Loucy (cell line): ENCODE measurements around the gene TEDC2.

ENCODE experiments used
- H2AFZ ChIP-seq: fragments of 200-600 bp; sonication (generic); 2 replicates; pipeline ENCODE4 v1.6.0; 2016; ENCODE audit warnings: antibody characterized with exemption, mild to moderate bottlenecking, low read length, moderate library complexity
- H3F3A ChIP-seq: fragments of 200-600 bp; 2 replicates; pipeline ENCODE4 v1.6.0; 2016; ENCODE audit warnings: antibody characterized with exemption, low read depth, mild to moderate bottlenecking
- H3K27me3 ChIP-seq: fragments of 200-600 bp; sonication (generic); 2 replicates; pipeline ENCODE4 v1.6.1; 2014; ENCODE audit warnings: low read length, mild to moderate bottlenecking; ENCODE audit not compliant: insufficient read depth, poor library complexity, severe bottlenecking
- H3K36me3 ChIP-seq: fragments of 200-600 bp; sonication (generic); 2 replicates; pipeline ENCODE4 v1.6.1; 2016; ENCODE audit warnings: low read length; ENCODE audit not compliant: insufficient read depth
- H3K4me1 ChIP-seq: fragments of 200-600 bp; sonication (generic); 2 replicates; pipeline ENCODE4 v1.5.1; 2014; ENCODE audit warnings: low read length, mild to moderate bottlenecking; ENCODE audit not compliant: insufficient read depth, poor library complexity, severe bottlenecking
- H3K4me2 ChIP-seq: fragments of 200-600 bp; sonication (generic); 2 replicates; pipeline ENCODE4 v1.6.0; 2014; ENCODE audit warnings: antibody characterized with exemption, low read length, low read depth, mild to moderate bottlenecking; ENCODE audit not compliant: poor library complexity, severe bottlenecking
- H3K4me3 ChIP-seq: fragments of 200-600 bp; sonication (generic); 2 replicates; pipeline ENCODE4 v1.5.1; 2014; ENCODE audit warnings: low read length, mild to moderate bottlenecking, mixed read lengths; ENCODE audit not compliant: poor library complexity, severe bottlenecking
- H3K79me2 ChIP-seq: fragments of 200-600 bp; sonication (generic); 2 replicates; pipeline ENCODE4 v1.6.1; 2014; ENCODE audit warnings: low read length; ENCODE audit not compliant: insufficient read depth
- H3K9ac ChIP-seq: fragments of 200-600 bp; sonication (generic); 2 replicates; pipeline ENCODE4 v1.6.0; 2014; ENCODE audit warnings: mild to moderate bottlenecking, low read depth, low read length, moderate library complexity; ENCODE audit not compliant: poor library complexity, severe bottlenecking
- H3K9me2 ChIP-seq: fragments of 200-600 bp; sonication (generic); replicated peaks from 2 replicates; pipeline ENCODE4 v1.6.1; 2016; ENCODE audit warnings: low read depth, low read length, mixed read lengths
- H3K9me3 ChIP-seq: fragments of 200-600 bp; sonication (generic); 2 replicates; pipeline ENCODE4 v1.6.1; 2014; ENCODE audit warnings: mild to moderate bottlenecking, antibody characterized with exemption, low read length, low read depth; ENCODE audit not compliant: insufficient read depth
- H4K20me1 ChIP-seq: fragments of 200-600 bp; sonication (generic); 2 replicates; pipeline ENCODE4 v1.6.0; 2014; ENCODE audit warnings: antibody characterized with exemption, low read length, mild to moderate bottlenecking; ENCODE audit not compliant: insufficient read depth, poor library complexity, severe bottlenecking
- EZH2phosphoT487 ChIP-seq: fragments of 200-600 bp; IDR thresholded peaks from 2 replicates; pipeline ENCODE4 v1.6.1; 2018; ENCODE audit warnings: antibody characterized with exemption, mild to moderate bottlenecking, moderate library complexity, borderline replicate concordance
- TF ChIP-seq, protein P1 (sequence below): fragments of 200-600 bp; sonication (generic); conservative IDR thresholded peaks from 2 replicates; pipeline ENCODE4 v1.5.1; 2014; ENCODE audit warnings: mild to moderate bottlenecking, antibody characterized with exemption, low read length

TEDC2 gene

GRCh38 chr16:2497116-2497630 is 37.3 kb downstream of the TEDC2 start:
- Histone ChIP-seq H4K20me1 (no peaks in the 10 kb centered on the region), H3K9me3 (no peaks in the 10 kb centered on the region), H2AFZ (no peak overlapping the region), H3K79me2 (no peaks in the 10 kb centered on the region), H3K36me3 (no peaks in the 10 kb centered on the region; the same call in 1 of the 2 replicates), H3F3A (no peaks in the 10 kb centered on the region), H3K4me2 (no peak overlapping the region), H3K9ac (no peak overlapping the region), H3K27me3 (no peaks in the 10 kb centered on the region), H3K9me2 (no peaks in the 10 kb centered on the region), H3K4me3 (no peak overlapping the region), H3K4me1 (no peaks in the 10 kb centered on the region)
- no peak for TF ChIP-seq EZH2phosphoT487
- TF ChIP-seq, protein P1, sequence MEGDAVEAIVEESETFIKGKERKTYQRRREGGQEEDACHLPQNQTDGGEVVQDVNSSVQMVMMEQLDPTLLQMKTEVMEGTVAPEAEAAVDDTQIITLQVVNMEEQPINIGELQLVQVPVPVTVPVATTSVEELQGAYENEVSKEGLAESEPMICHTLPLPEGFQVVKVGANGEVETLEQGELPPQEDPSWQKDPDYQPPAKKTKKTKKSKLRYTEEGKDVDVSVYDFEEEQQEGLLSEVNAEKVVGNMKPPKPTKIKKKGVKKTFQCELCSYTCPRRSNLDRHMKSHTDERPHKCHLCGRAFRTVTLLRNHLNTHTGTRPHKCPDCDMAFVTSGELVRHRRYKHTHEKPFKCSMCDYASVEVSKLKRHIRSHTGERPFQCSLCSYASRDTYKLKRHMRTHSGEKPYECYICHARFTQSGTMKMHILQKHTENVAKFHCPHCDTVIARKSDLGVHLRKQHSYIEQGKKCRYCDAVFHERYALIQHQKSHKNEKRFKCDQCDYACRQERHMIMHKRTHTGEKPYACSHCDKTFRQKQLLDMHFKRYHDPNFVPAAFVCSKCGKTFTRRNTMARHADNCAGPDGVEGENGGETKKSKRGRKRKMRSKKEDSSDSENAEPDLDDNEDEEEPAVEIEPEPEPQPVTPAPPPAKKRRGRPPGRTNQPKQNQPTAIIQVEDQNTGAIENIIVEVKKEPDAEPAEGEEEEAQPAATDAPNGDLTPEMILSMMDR, result no peak

GRCh38 chr16:2497695-2498484 is 38.0 kb downstream of the TEDC2 start:
- Histone ChIP-seq H3K9ac (no peak overlapping the region), H3K4me1 (no peaks in the 10 kb centered on the region), H3F3A (no peaks in the 10 kb centered on the region), H3K36me3 (no peaks in the 10 kb centered on the region; the same call in 1 of the 2 replicates), H3K9me2 (no peaks in the 10 kb centered on the region), H3K79me2 (no peaks in the 10 kb centered on the region), H3K27me3 (no peaks in the 10 kb centered on the region), H3K4me2 (no peak overlapping the region), H4K20me1 (no peaks in the 10 kb centered on the region), H3K4me3 (no peak overlapping the region), H3K9me3 (no peaks in the 10 kb centered on the region), H2AFZ (no peak overlapping the region)
- TF ChIP-seq, protein P1, result no peak
- TF ChIP-seq EZH2phosphoT487, result no peak

GRCh38 chr16:2498531-2499253 is 38.8 kb downstream of the TEDC2 start:
- H3F3A ChIP-seq, result no peaks in the 10 kb centered on the region
- no peaks in the 10 kb centered on the region for H3K4me1 ChIP-seq
- no peak overlapping the region for H3K9ac ChIP-seq
- TF ChIP-seq, protein P1, result no peak
- no peak for TF ChIP-seq EZH2phosphoT487
- H3K9me2 ChIP-seq, result no peaks in the 10 kb centered on the region
- no peak overlapping the region for H3K4me2 ChIP-seq
- no peaks in the 10 kb centered on the region; the same call in 1 of the 2 replicates for H3K36me3 ChIP-seq
- no peak overlapping the region for H2AFZ ChIP-seq
- H3K79me2 ChIP-seq, result no peaks in the 10 kb centered on the region
- H3K4me3 ChIP-seq, result no peak overlapping the region
- H4K20me1 ChIP-seq, result no peaks in the 10 kb centered on the region
- no peaks in the 10 kb centered on the region for H3K27me3 ChIP-seq
- H3K9me3 ChIP-seq, result no peaks in the 10 kb centered on the region
